T-helper 17 cell (primary cell): ENCODE results near the gene U2AF1L4. TPM values are rescaled to one million over a fixed set of nuclear protein-coding genes. Genes with fewer than 3 reads are reported as not detected.

Experiments used
- ATAC-seq: fragments of 150-1000 bp; cut with Tn5 transposase; 2 replicates; pipeline ENCODE4 v1.10.0; 2021; ENCODE audit warnings: mild to moderate bottlenecking, moderate library complexity
- DNase-seq, 3 donors: peaks; one replicate each; pipeline versions ENCODE4 v3.0.0 to v3.0.0-alpha.2; 2020 to 2021
- H3K9me3 ChIP-seq: one replicate; pipeline ENCODE4 v1.7.0; 2013; ENCODE audit warnings: low read length, mild to moderate bottlenecking; ENCODE audit not compliant: control insufficient read depth, poor library complexity, severe bottlenecking
- H3K27ac Mint-ChIP-seq: one replicate; pipeline ENCODE4 v1.8.0; 2022; ENCODE audit warnings: mild to moderate bottlenecking, moderate library complexity, mixed read lengths
- H3K27me3 Mint-ChIP-seq: one replicate; pipeline ENCODE4 v1.8.0; 2022; ENCODE audit warnings: mixed read lengths
- H3K36me3 Mint-ChIP-seq: one replicate; pipeline ENCODE4 v1.8.0; 2022; ENCODE audit warnings: low read depth, mixed read lengths
- H3K4me1 Mint-ChIP-seq: one replicate; pipeline ENCODE4 v1.8.0; 2022; ENCODE audit warnings: mild to moderate bottlenecking, mixed read lengths
- H3K4me3 Mint-ChIP-seq: one replicate; pipeline ENCODE4 v1.8.0; 2022; ENCODE audit warnings: mild to moderate bottlenecking, moderate library complexity, mixed read lengths
- total RNA-seq, 4 donors: library from RNA in 2 of 4; stranded (reverse) in 2 of 4; gene quantifications; one replicate each; pipeline ENCODE4 v1.2.3 and lab custom pipeline; 2022 to 2026

Gene U2AF1L4
- total RNA-seq, 2 donors from 2014 or later, result 48.1 to 68.2 TPM

DNA sequence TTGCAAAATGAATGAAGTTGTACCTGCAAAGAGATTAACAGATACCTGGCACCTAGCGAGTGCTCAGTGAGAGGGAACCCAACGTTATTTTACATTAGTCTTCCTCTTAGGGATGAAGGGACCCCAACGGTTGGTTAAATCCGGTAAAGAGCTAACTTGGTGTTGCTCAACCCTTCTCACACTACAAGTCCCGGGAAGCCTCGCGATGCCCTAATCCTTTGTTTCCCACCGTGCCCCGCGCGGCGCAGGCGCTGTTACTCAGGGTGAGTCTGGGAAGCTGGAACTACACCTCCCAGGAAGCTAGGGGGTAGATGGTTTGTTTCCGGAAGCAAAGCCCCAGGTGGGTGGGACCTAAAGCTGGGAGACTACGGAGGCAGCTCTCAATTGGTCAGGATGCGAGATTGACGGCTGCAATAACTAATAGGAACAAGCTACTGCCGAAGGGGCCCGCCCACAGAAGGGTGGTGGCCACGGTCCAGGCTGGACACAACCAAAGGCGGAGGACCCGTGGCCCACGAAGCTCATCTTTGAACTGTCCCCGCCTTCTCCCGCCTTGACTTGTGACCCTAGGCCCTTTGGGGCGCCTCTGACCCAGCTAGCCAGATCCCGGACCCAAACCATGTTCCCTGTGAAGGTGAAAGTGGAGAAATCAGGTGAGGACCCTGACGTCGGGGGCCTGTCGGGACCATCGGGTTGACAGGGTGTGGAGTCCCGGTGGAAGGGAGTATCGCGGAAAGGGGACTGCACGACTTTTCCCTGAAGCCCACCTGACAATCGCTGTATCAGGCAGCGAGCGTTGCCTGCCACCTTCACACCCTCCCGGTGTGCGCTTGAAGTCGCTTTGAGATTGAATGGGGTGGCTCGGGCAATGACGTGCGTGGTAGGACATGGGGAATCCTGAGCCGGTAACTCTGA lies 3.1 kb upstream of the U2AF1L4 start, which contains the start of gene LIN37:
LIN37 (plus strand) TSS at position 471 of the 915 bp plus-strand sequence; CDS start at position 620, 149 bp downstream.
- DNase-seq, result peak; percentile 92 to 96 (median 96)
- peak; percentile 76 for ATAC-seq
- peaks cover 40% of the 10 kb centered on the region for H3K4me1 Mint-ChIP-seq
- peak within 1 kb of the TSS; percentile 96 for H3K4me3 Mint-ChIP-seq
- H3K9me3 ChIP-seq, result no peaks in the 10 kb centered on the region
- no peaks in the 10 kb centered on the region for H3K27me3 Mint-ChIP-seq
- H3K36me3 Mint-ChIP-seq, result peaks cover 2% of the 10 kb centered on the region
- H3K27ac Mint-ChIP-seq, result peak within 1 kb of the TSS; percentile 90

- H3K4me1 Mint-ChIP-seq, result peaks cover 55% of the 10 kb centered on the region
- ATAC-seq (no peak), DNase-seq (no peak)
- peak overlapping the region; percentile 100 for H3K27ac Mint-ChIP-seq
- no peaks in the 10 kb centered on the region for H3K27me3 Mint-ChIP-seq
- peak overlapping the region; percentile 98 for H3K4me3 Mint-ChIP-seq
- peaks cover 4% of the 10 kb centered on the region for H3K36me3 Mint-ChIP-seq
- H3K9me3 ChIP-seq, result no peaks in the 10 kb centered on the region
Observed at GRCh38 chr19:35746531-35746930, 1.3 kb upstream of the U2AF1L4 start.

DNA sequence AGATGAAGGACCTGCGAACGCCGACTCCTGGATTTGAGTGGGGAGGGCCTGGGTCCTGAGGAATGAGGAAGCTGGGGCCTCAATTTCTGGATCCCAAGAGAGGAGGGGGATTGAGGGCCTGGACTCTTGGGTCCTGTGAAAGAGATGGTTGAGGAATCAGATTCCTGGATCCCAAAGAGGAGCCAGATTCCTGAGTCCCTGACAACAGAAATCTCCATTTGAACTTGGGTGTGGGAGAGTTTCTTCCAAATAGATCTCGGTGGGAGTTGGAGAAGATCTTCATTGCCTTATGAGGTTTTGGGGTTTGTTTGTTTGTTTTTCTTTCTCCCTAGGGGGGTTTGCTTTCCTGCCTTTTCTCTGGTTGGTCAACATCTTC lies 857 bp upstream of the U2AF1L4 start:
- ATAC-seq (no peak), DNase-seq (no peak)
- H3K9me3 ChIP-seq, result no peaks in the 10 kb centered on the region
- H3K36me3 Mint-ChIP-seq, result peaks cover 4% of the 10 kb centered on the region
- H3K4me3 Mint-ChIP-seq, result peak overlapping the region; percentile 98
- no peaks in the 10 kb centered on the region for H3K27me3 Mint-ChIP-seq
- peak overlapping the region; percentile 100 for H3K27ac Mint-ChIP-seq
- peaks cover 55% of the 10 kb centered on the region for H3K4me1 Mint-ChIP-seq

DNA sequence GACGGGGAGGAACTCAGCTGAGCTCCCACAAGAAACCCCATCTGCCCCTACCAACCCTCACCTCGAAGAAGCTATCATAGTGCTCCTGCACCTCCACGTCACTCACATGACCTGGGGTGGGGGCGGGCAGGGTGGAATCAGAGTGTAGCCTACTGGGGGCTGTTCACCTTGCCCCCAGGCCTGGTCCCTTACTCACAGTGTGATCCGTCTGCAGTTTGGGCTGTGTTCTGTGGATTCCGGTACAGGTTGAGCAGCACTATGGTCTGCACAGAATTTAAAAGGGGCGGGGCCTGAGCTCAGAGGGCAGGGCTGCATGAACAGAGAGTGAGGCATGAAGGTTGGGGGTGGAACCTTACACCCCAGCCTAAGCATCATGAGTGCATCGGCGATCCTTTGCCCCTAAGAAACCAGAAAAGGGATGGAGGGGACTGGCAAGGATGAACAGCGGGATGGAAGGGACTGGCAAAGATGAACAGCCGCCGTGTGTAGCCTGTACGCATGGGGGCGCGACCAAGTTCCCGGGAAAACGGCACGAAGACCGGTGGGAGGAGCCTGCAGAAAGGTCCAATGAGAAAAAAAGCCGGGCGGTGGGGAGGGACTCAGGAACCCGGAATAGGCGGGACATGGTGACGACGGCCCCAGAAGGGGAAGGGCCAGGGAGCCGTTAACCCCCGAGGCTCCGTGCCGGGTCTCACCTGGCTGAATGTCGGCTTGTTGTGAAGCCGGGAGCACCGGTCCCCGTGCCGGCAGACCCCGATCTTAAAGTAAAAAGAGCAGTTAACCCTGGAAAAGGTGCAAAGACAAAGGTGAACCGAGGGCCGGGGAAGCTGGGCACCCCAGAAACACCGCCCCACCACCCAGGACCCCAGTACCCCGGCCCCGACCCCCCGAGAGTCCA lies 539 bp downstream of the U2AF1L4 start:
- Mint-ChIP-seq H3K36me3 (peaks cover 4% of the 10 kb centered on the region), H3K4me1 (peaks cover 57% of the 10 kb centered on the region), H3K4me3 (peak overlapping the region; percentile 98), H3K27ac (peak overlapping the region; percentile 100), H3K27me3 (no peaks in the 10 kb centered on the region)
- no peaks in the 10 kb centered on the region for H3K9me3 ChIP-seq
- ATAC-seq (peak; percentile 68), DNase-seq (peak; percentile 84 to 91 (median 85))

GRCh38 chr19:35743640-35744429 lies 1.4 kb downstream of the U2AF1L4 start:
- Mint-ChIP-seq H3K27ac (peak overlapping the region; percentile 100), H3K27me3 (no peaks in the 10 kb centered on the region), H3K4me3 (peak overlapping the region; percentile 98), H3K36me3 (peaks cover 4% of the 10 kb centered on the region), H3K4me1 (peaks cover 54% of the 10 kb centered on the region)
- ATAC-seq, result no peak
- H3K9me3 ChIP-seq, result no peaks in the 10 kb centered on the region
- no peak for DNase-seq

DNA sequence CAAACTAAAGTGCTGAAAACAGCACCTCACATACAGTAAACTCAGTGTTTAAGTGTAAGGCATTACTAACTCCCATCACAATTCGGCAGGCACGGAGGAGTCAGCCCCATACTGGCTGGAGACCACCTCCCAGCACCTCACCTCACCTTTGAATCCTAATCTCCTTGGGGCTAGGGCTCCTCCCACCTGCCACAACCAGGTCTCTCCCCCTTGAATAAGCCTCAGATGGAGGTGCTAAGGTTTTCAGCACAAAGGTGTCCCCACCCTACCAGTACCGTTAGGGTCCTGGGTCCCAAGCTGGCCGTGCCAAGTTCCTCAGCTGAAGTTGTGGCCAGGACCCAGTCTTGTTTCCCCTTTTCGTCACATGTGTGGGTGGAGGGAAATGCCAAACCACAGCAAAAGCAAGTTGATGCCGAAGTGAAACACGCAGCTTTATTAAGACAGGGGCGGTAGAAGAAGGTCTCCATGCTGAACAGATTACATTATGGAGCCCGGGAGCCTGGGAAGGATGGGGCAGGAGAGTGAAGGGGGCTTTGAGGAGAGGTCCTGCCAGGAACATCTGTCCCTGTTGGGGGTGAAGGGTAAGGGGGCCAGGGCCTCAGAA lies 3.0 kb downstream of the U2AF1L4 start, which contains the start of gene IGFLR1:
IGFLR1 (minus strand) TSS at position 332 of the 604 bp plus-strand sequence. CDS start 1,272 bp downstream, outside the sequence.
- Mint-ChIP-seq H3K4me1 (peaks cover 48% of the 10 kb centered on the region), H3K36me3 (peaks cover 4% of the 10 kb centered on the region), H3K27ac (peak within 1 kb of the TSS; percentile 100), H3K27me3 (no peaks in the 10 kb centered on the region), H3K4me3 (peak within 1 kb of the TSS; percentile 96)
- ATAC-seq, result peak; percentile 6
- peak in 2 of 3 donors; percentile 30 to 48 for DNase-seq
- H3K9me3 ChIP-seq, result no peaks in the 10 kb centered on the region

DNA sequence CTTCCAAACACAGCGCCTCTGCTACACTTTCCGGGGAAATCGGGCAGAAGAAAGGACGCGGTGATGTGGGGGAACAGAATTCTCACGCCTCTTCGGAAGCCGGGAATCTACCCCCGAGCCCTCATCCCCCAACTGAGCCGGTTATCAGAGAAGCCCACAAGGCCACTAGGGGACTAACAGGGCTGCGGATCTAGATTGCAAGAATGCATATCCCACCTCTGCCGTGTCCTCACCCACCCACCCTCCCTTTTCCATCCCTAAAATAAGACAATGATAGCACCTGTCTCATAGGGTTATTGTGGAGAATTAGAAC lies 4.1 kb downstream of the U2AF1L4 start:
- no peaks in the 10 kb centered on the region for H3K27me3 Mint-ChIP-seq
- peak overlapping the region; percentile 96 for H3K4me3 Mint-ChIP-seq
- H3K4me1 Mint-ChIP-seq, result peaks cover 52% of the 10 kb centered on the region
- ATAC-seq (no peak), DNase-seq (no peak)
- peak overlapping the region; percentile 100 for H3K27ac Mint-ChIP-seq
- H3K9me3 ChIP-seq, result no peaks in the 10 kb centered on the region
- peaks cover 4% of the 10 kb centered on the region for H3K36me3 Mint-ChIP-seq

- Mint-ChIP-seq H3K27ac (peak overlapping the region; percentile 100), H3K4me1 (peaks cover 50% of the 10 kb centered on the region), H3K27me3 (no peaks in the 10 kb centered on the region), H3K4me3 (peak overlapping the region; percentile 94), H3K36me3 (peaks cover 4% of the 10 kb centered on the region)
- DNase-seq, result peak; percentile 89 to 93 (median 92)
- no peaks in the 10 kb centered on the region for H3K9me3 ChIP-seq
- peak; percentile 67 for ATAC-seq
Observed at GRCh38 chr19:35740423-35741202, 4.6 kb downstream of the U2AF1L4 start.

DNA sequence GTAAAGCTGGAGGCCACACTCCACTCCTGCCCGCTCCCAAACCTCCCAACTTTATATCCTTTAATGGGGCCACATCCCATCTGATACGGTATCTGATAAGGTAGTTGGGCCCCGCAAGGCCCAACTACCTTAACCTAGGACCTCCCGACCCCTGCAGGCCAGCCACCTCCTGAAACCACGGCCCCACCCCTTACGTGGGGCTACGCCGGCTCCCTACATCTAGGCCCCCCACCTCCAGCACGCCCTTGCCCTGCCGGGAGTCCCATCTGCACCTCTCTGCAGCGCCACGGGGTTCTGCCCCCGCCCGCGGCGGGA lies 5.2 kb downstream of the U2AF1L4 start:
- ATAC-seq (peak; percentile 4), DNase-seq (no peak)
- peak overlapping the region; percentile 94 for H3K4me3 Mint-ChIP-seq
- H3K27ac Mint-ChIP-seq, result peak overlapping the region; percentile 100
- peaks cover 47% of the 10 kb centered on the region for H3K4me1 Mint-ChIP-seq
- H3K36me3 Mint-ChIP-seq, result peaks cover 2% of the 10 kb centered on the region
- no peaks in the 10 kb centered on the region for H3K9me3 ChIP-seq
- H3K27me3 Mint-ChIP-seq, result no peaks in the 10 kb centered on the region

GRCh38 chr19:35739275-35740107 lies 5.7 kb downstream of the U2AF1L4 start:
- H3K9me3 ChIP-seq, result no peaks in the 10 kb centered on the region
- Mint-ChIP-seq H3K36me3 (peaks cover 2% of the 10 kb centered on the region), H3K27me3 (no peaks in the 10 kb centered on the region), H3K4me1 (peaks cover 44% of the 10 kb centered on the region), H3K27ac (peak overlapping the region; percentile 66), H3K4me3 (peak overlapping the region; percentile 94)
- ATAC-seq (no peak), DNase-seq (no peak)

DNA sequence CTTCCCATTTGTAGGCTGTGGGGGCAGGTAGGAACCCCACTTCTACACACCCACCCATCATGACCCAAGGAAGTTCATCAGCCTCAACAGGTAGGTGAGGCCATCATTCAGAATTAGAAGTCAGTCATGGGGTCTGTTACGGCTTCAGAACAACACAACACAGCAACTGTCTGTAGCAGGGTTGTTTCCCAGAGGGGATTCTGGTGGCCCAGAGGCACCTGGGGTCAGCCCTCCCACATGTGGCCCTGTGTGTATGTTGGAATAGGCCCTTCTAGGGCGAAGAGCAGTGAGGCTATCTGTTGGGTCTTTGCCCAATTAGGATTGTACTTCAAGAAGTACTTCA lies 6.4 kb downstream of the U2AF1L4 start:
- Mint-ChIP-seq H3K27ac (peak overlapping the region; percentile 66), H3K4me3 (peak overlapping the region; percentile 94), H3K4me1 (peaks cover 44% of the 10 kb centered on the region), H3K36me3 (peaks cover 2% of the 10 kb centered on the region), H3K27me3 (no peaks in the 10 kb centered on the region)
- no peak for DNase-seq
- H3K9me3 ChIP-seq, result no peaks in the 10 kb centered on the region
- ATAC-seq, result no peak
